Mammary epithelial cell (primary cell): ENCODE measurements around the gene KYAT1.

Source experiments
- CTCF ChIP-seq, 2 donors: IDR thresholded peaks in 1 of 2; conservative IDR thresholded peaks in 1 of 2; 2 replicates each; pipeline ENCODE4 v1.5.1; 2011 to 2012; ENCODE audit warnings: inconsistent platforms in 2 of 2, low read length in 2 of 2, mild to moderate bottlenecking in 2 of 2, control low read depth in 1 of 2, low read depth in 1 of 2; ENCODE audit not compliant: insufficient read depth in 1 of 2; ENCODE audit errors: extremely low read depth in 1 of 2
- EZH2 ChIP-seq: IDR thresholded peaks from 2 replicates; pipeline ENCODE4 v1.6.1; 2012; ENCODE audit warnings: low read length, inconsistent platforms, borderline replicate concordance

DNA sequence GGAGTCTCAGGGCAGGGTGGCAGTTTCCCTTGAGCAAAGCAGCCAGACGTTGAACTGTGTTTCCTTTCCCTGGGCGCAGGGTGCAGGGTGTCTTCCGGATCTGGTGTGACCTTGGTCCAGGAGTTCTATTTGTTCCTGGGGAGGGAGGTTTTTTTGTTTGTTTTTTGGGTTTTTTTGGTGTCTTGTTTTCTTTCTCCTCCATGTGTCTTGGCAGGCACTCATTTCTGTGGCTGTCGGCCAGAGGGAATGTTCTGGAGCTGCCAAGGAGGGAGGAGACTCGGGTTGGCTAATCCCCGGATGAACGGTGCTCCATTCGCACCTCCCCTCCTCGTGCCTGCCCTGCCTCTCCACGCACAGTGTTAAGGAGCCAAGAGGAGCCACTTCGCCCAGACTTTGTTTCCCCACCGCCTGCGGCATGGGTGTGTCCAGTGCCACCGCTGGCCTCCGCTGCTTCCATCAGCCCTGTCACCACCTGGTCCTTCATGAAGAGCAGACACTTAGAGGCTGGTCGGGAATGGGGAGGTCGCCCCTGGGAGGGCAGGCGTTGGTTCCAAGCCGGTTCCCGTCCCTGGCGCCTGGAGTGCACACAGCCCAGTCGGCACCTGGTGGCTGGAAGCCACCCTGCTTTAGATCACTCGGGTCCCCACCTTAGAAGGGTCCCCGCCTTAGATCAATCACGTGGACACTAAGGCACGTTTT, 35.5 kb upstream of the KYAT1 start:
- no peak for TF ChIP-seq CTCF (conservative IDR thresholded peaks at IDR 0.05 in 1 of 2, IDR thresholded peaks at IDR 0.05 in 1 of 2; ENCODE audit: extremely low read depth in 1 of 2, insufficient read depth in 1 of 2, low read depth in 1 of 2, low read length in 2 of 2)
- no peak for TF ChIP-seq EZH2
